PFSK-1 (cell line): ENCODE results near the gene CCL24. TPM values are rescaled to one million over a fixed set of nuclear protein-coding genes. Genes with fewer than 3 reads are reported as not detected.

Source experiments
- FOXP2 ChIP-seq: optimal IDR thresholded peaks from 2 replicates; pipeline ENCODE3; 2011; ENCODE audit warnings: borderline replicate concordance, control low read depth, inconsistent platforms; ENCODE audit not compliant: insufficient read depth; ENCODE audit errors: extremely low read length, extremely low read depth
- POLR2AphosphoS5 ChIP-seq: IDR thresholded peaks from 2 replicates; pipeline ENCODE4 v1.6.1; 2012; ENCODE audit warnings: low read depth, mild to moderate bottlenecking, control low read depth, low read length, moderate library complexity
- SIN3A ChIP-seq: IDR thresholded peaks from 2 replicates; pipeline ENCODE4 v1.6.1; 2012; ENCODE audit warnings: mild to moderate bottlenecking, low read length, moderate library complexity, borderline replicate concordance; ENCODE audit not compliant: insufficient read depth
- TAF1 ChIP-seq: IDR thresholded peaks from 2 replicates; pipeline ENCODE4 v1.6.1; 2012; ENCODE audit warnings: low read length, control low read depth, borderline replicate concordance; ENCODE audit not compliant: insufficient read depth
- polyA plus RNA-seq: library from polyadenylated mRNA; unstranded; fragments of >200 nt; gene quantifications from one replicate; pipeline ENCODE4 v1.2.1, GENCODE V29; 2012; ENCODE audit warnings: low read depth, missing spikeins; ENCODE audit not compliant: insufficient read length
- TF ChIP-seq, protein P1 (sequence below), 2 experiments: IDR thresholded peaks; 2 replicates each; pipeline versions ENCODE4 v1.6.1 to v1.8.0; 2011 to 2012; ENCODE audit warnings: low read depth in 2 of 2, low read length in 2 of 2, control low read depth in 1 of 2, inconsistent platforms in 1 of 2, mild to moderate bottlenecking in 1 of 2, moderate library complexity in 1 of 2; ENCODE audit not compliant: insufficient read depth in 1 of 2

CCL24 gene, protein sequence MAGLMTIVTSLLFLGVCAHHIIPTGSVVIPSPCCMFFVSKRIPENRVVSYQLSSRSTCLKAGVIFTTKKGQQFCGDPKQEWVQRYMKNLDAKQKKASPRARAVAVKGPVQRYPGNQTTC
- not detected for polyA plus RNA-seq

DNA sequence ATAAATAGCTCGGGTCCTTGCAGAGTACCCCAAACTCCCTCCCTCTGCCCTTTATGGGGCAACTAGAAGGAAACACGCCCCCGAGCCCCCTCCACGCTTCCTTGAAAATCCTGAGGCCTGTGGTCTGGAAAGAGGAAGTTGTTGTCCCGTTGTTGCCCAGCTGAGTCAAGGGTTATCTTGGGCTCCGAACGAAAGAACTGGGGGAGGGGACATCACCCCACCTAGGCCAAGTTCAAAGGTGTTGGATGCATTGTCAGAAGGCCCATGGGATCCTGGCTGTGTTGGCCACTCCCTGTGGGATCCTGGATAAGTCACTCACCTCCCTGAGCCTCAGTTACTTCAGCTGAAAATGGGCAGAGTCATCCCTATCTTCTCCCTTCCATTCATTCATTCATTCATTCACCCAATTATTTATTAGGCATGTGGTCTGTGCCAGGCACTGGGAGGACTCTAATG, at the start of gene CCL24:
CCL24 (minus strand) TSS at position 26 of the 456 bp plus-strand sequence. CDS start 91 bp downstream, outside the sequence.
- TF ChIP-seq TAF1 = no peak
- no peak for TF ChIP-seq FOXP2
- no peak for TF ChIP-seq POLR2AphosphoS5
- TF ChIP-seq, protein P1, sequence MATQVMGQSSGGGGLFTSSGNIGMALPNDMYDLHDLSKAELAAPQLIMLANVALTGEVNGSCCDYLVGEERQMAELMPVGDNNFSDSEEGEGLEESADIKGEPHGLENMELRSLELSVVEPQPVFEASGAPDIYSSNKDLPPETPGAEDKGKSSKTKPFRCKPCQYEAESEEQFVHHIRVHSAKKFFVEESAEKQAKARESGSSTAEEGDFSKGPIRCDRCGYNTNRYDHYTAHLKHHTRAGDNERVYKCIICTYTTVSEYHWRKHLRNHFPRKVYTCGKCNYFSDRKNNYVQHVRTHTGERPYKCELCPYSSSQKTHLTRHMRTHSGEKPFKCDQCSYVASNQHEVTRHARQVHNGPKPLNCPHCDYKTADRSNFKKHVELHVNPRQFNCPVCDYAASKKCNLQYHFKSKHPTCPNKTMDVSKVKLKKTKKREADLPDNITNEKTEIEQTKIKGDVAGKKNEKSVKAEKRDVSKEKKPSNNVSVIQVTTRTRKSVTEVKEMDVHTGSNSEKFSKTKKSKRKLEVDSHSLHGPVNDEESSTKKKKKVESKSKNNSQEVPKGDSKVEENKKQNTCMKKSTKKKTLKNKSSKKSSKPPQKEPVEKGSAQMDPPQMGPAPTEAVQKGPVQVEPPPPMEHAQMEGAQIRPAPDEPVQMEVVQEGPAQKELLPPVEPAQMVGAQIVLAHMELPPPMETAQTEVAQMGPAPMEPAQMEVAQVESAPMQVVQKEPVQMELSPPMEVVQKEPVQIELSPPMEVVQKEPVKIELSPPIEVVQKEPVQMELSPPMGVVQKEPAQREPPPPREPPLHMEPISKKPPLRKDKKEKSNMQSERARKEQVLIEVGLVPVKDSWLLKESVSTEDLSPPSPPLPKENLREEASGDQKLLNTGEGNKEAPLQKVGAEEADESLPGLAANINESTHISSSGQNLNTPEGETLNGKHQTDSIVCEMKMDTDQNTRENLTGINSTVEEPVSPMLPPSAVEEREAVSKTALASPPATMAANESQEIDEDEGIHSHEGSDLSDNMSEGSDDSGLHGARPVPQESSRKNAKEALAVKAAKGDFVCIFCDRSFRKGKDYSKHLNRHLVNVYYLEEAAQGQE (IDR thresholded peaks at IDR 0.05; ENCODE audit: insufficient read depth in 1 of 2, low read depth in 2 of 2, low read length in 2 of 2) = no peak
- no peak for TF ChIP-seq SIN3A

- TF ChIP-seq, protein P1 (IDR thresholded peaks at IDR 0.05; ENCODE audit: insufficient read depth in 1 of 2, low read depth in 2 of 2, low read length in 2 of 2) = no peak
- TF ChIP-seq POLR2AphosphoS5 = no peak
- TF ChIP-seq SIN3A = no peak
- no peak for TF ChIP-seq FOXP2
- TF ChIP-seq TAF1 = no peak
Measured at GRCh38 chr7:75861636-75862035, 48.0 kb upstream of the CCL24 start.

GRCh38 chr7:75858410-75858809, 44.8 kb upstream of the CCL24 start:
- TF ChIP-seq FOXP2 = no peak

DNA sequence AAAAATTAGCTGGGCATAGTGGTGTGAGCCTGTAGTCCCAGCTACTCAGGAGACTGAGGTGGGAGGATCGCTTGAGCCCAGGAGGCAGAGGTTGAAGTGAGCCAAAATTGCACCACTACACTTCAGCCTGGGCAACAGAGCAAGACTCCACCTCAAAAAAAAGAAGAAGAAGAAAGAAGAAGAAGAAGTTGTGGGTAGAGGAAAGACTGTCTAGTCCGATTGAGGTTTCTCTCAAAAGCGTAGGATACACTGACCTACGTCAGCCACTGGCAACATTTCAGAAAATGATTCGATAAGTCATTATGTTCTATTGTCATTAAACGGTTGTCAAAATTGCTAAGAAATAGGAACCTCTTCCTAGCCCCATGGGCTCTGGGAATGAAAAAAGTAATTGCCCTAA, 42.9 kb upstream of the CCL24 start:
- TF ChIP-seq TAF1 (no peak), FOXP2 (no peak), SIN3A (no peak), POLR2AphosphoS5 (no peak)
- TF ChIP-seq, protein P1 (IDR thresholded peaks at IDR 0.05; ENCODE audit: insufficient read depth in 1 of 2, low read depth in 2 of 2, low read length in 2 of 2) = no peak

DNA sequence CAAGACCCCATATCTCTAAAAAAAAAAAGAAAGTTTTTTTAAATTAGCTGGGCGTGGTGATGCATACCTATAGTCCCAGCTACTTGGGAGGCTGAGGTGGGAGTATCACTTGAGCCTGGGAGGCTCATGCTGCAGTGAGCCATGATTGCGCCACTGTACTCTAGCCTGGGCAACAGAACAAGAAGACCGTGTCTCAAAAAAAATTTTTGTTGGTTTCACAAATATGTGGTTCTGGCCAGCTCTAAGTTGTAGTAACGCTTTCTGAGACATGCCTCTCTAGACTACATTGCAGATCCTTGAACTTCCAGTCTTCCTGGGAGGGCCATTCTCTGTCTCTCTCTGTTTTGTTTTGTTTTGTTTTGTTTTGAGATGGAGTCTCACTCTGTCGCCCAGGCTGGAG, 40.6 kb upstream of the CCL24 start:
- no peak for TF ChIP-seq TAF1
- TF ChIP-seq, protein P1 (IDR thresholded peaks at IDR 0.05; ENCODE audit: insufficient read depth in 1 of 2, low read depth in 2 of 2, low read length in 2 of 2) = no peak
- no peak for TF ChIP-seq POLR2AphosphoS5
- TF ChIP-seq FOXP2 = no peak
- TF ChIP-seq SIN3A = no peak
